Measurements from ENCODE around the gene MGAT5. TPM values are rescaled to one million over a fixed set of nuclear protein-coding genes. Genes with fewer than 3 reads are reported as not detected.
A peak's percentile ranks its signal among the peaks of the same experiment; 100 is the strongest.

MGAT5 gene
- total and polyA plus RNA-seq, 8 donors: 2.9 to 36.9 (median 19.6) TPM

DNA sequence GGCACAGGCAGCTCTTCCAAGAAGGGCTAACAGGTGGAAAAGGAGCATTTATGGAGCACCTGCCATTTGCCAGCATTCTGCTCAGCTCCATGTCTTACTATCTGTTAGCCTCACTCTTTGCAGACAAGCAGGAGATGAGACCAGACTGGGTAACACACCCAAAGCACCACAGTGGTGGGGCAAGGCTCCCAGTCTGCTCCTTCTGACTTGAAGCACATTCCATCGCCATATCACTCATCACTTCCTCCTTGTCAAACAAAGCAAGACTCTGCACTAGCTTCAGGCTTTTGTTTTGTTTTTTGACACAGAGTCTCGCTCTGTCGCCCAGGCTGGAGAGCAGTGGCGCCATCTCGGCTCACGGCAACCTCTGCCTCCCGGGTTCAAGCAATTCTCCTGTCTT, 182.8 kb downstream of the MGAT5 start:
- DNase-seq (no peak), FAIRE-seq (no peak), ATAC-seq (no peak)
- intact Hi-C loops (cut with DNase I): no loop called here
- Histone ChIP-seq H3K4me1 (peaks cover 36 to 63% (median 50%) of the 10 kb centered on the region in 3 donors), H3K36me3 (no peaks in the 10 kb centered on the region), H3K9me3 (no peaks in the 10 kb centered on the region), H3K27me3 (no peaks in the 10 kb centered on the region), H3K27ac (peak overlapping the region in 1 of 4 donors; percentile 8), H3K4me3 (no peak overlapping the region)
- TF ChIP-seq, protein P1, sequence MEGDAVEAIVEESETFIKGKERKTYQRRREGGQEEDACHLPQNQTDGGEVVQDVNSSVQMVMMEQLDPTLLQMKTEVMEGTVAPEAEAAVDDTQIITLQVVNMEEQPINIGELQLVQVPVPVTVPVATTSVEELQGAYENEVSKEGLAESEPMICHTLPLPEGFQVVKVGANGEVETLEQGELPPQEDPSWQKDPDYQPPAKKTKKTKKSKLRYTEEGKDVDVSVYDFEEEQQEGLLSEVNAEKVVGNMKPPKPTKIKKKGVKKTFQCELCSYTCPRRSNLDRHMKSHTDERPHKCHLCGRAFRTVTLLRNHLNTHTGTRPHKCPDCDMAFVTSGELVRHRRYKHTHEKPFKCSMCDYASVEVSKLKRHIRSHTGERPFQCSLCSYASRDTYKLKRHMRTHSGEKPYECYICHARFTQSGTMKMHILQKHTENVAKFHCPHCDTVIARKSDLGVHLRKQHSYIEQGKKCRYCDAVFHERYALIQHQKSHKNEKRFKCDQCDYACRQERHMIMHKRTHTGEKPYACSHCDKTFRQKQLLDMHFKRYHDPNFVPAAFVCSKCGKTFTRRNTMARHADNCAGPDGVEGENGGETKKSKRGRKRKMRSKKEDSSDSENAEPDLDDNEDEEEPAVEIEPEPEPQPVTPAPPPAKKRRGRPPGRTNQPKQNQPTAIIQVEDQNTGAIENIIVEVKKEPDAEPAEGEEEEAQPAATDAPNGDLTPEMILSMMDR (IDR thresholded peaks at IDR 0.05): no peak
- WGBS, 2 donors: 93 to 95% methylated on average over 7 of the region's 7 CpGs

DNA sequence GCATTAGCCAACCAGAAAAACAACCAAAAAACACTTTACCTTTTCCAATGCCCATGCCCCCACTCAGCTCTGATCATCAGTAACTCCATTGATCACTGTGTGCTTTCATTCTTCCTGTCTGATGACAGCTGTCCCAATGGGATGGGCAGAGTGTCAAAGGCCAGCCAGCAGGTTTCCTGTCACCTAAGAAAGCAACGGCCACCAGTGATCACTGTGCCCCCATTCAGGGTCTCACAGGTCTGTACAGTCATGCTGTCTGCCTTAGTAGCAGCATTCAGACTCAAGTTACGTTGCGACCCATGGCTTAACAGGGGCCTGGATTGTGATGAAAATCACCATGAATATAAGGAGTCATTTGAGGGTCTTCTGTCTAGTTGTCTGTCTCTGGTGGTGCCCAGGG, 184.5 kb downstream of the MGAT5 start:
- 84 to 90% methylated on average over 3 of the region's 3 CpGs for WGBS, 2 donors
- ATAC-seq: no peak
- no peak overlapping the region for H3K4me3 ChIP-seq
- H3K9me3 ChIP-seq: no peaks in the 10 kb centered on the region
- TF ChIP-seq, protein P1 (IDR thresholded peaks at IDR 0.05): no peak
- H3K27ac ChIP-seq: no peak overlapping the region
- DNase-seq: no peak
- intact Hi-C loops (cut with DNase I): no loop called here
- FAIRE-seq: no peak
- H3K4me1 ChIP-seq: peaks cover 23 to 49% (median 37%) of the 10 kb centered on the region in 3 donors
- H3K27me3 ChIP-seq: no peaks in the 10 kb centered on the region
- no peaks in the 10 kb centered on the region for H3K36me3 ChIP-seq

GRCh38 chr2:134440336-134440909, 186.6 kb downstream of the MGAT5 start:
- Histone ChIP-seq H3K9me3 (no peaks in the 10 kb centered on the region), H3K4me3 (no peak overlapping the region), H3K36me3 (no peaks in the 10 kb centered on the region), H3K4me1 (peaks cover 5 to 30% (median 20%) of the 10 kb centered on the region in 3 donors), H3K27ac (peak overlapping the region in 3 of 4 donors; percentile 28 to 55 (median 48)), H3K27me3 (no peaks in the 10 kb centered on the region)
- DNase-seq (peak in 1 of 6 donors; percentile 29), FAIRE-seq (no peak), ATAC-seq (peak; percentile 42 to 56 (median 53))
- 44 to 53% methylated on average over 16 of the region's 16 CpGs for WGBS, 2 donors
- intact Hi-C loops (cut with DNase I): loop anchor here in 1 of 3 donors (10.0 kb wide), 1 partner anchor 316 kb away; no protein-coding TSS in a partner anchor
- TF ChIP-seq, protein P1 (IDR thresholded peaks at IDR 0.05): no peak

GRCh38 chr2:134441153-134441863, 187.4 kb downstream of the MGAT5 start:
- TF ChIP-seq, protein P1 (IDR thresholded peaks at IDR 0.05): no peak
- ATAC-seq (peak; percentile 32 to 62 (median 41)), FAIRE-seq (no peak), DNase-seq (no peak)
- Histone ChIP-seq H3K27ac (peak overlapping the region in 2 of 4 donors; percentile 3 to 55), H3K9me3 (no peaks in the 10 kb centered on the region), H3K4me1 (peaks cover 5 to 30% (median 16%) of the 10 kb centered on the region in 3 donors), H3K36me3 (no peaks in the 10 kb centered on the region), H3K4me3 (no peak overlapping the region), H3K27me3 (no peaks in the 10 kb centered on the region)
- 73 to 79% methylated on average over 11 of the region's 11 CpGs for WGBS, 2 donors
- intact Hi-C loops (cut with DNase I): loop anchor here in 1 of 3 donors (10.0 kb wide), 1 partner anchor 317 kb away; no protein-coding TSS in a partner anchor

Data from pancreas (tissue), 10 donors.